Caco-2 (cell line): ENCODE results near the gene CAVIN4. TPM values are rescaled to one million over a fixed set of nuclear protein-coding genes. Genes with fewer than 3 reads are reported as not detected.

Experiments
- BruUV-seq: library from RNA; stranded (reverse); fragments of 400-500 nt; replicated peaks from 2 replicates; lab custom pipeline; 2021; lab: Mats Ljungman, UMichigan
- CTCF ChIA-PET: fragments of 300-600 bp; sonication (Branson Sonifier 250); formaldehyde crosslinking; loops from one replicate; lab custom pipeline; 2022; ENCODE audit warnings: antibody characterized with exemption; lab: Charles Lee
- POLR2A ChIA-PET: fragments of 300-600 bp; sonication (Branson Sonifier 250); formaldehyde crosslinking; loops from one replicate; lab custom pipeline; 2022; ENCODE audit warnings: antibody characterized with exemption; lab: Charles Lee
- DNase-seq, 2 experiments: peaks; one replicate each; pipeline versions ENCODE4 v3.0.0 to v3.0.0-alpha.2; 2020 to 2022
- H3K27me3 ChIP-seq: replicated peaks from 2 replicates; pipeline ENCODE4 v1.6.0; 2011; ENCODE audit warnings: low read length; ENCODE audit not compliant: control insufficient read depth, insufficient read depth
- H3K36me3 ChIP-seq: 2 replicates; pipeline ENCODE4 v1.5.1; 2011; ENCODE audit warnings: low read length; ENCODE audit not compliant: control insufficient read depth, insufficient read depth
- H3K4me1 ChIP-seq: fragments of 250-450 bp; sonication (Bioruptor Pico); 2 replicates; pipeline ENCODE4 v1.5.1; 2020; ENCODE audit warnings: mild to moderate bottlenecking
- H3K4me3 ChIP-seq: 2 replicates; pipeline ENCODE4 v1.5.1; 2011; ENCODE audit warnings: low read depth, mild to moderate bottlenecking, control low read depth, low read length
- H3K9me3 ChIP-seq: fragments of 250-450 bp; sonication (Bioruptor Pico); 2 replicates; pipeline ENCODE4 v1.5.1; 2020; ENCODE audit warnings: mild to moderate bottlenecking, moderate library complexity
- H3K27ac Mint-ChIP-seq: one replicate; pipeline ENCODE4 v1.8.0; 2022; ENCODE audit warnings: mixed read lengths; ENCODE audit not compliant: unreplicated experiment
- H3K27me3 Mint-ChIP-seq: one replicate; pipeline ENCODE4 v1.8.0; 2022; ENCODE audit warnings: mixed read lengths; ENCODE audit not compliant: insufficient read depth, unreplicated experiment
- H3K36me3 Mint-ChIP-seq: one replicate; pipeline ENCODE4 v1.8.0; 2022; ENCODE audit warnings: mild to moderate bottlenecking, mixed read lengths; ENCODE audit not compliant: insufficient read depth, unreplicated experiment
- H3K4me1 Mint-ChIP-seq: one replicate; pipeline ENCODE4 v1.8.0; 2022; ENCODE audit warnings: low read depth, mixed read lengths; ENCODE audit not compliant: unreplicated experiment
- H3K4me3 Mint-ChIP-seq: one replicate; pipeline ENCODE4 v1.8.0; 2022; ENCODE audit warnings: mild to moderate bottlenecking, moderate library complexity, mixed read lengths; ENCODE audit not compliant: unreplicated experiment
- H3K9me3 Mint-ChIP-seq: one replicate; pipeline ENCODE4 v1.8.0; 2022; ENCODE audit warnings: mixed read lengths; ENCODE audit not compliant: unreplicated experiment
- CTCF ChIP-seq, 2 experiments: fragments of 200-600 bp in 1 of 2; IDR thresholded peaks; 1 replicate in 1 of 2; 2 replicates in 1 of 2; pipeline versions ENCODE4 v1.5.1 to v1.8.0; 2011 to 2022; ENCODE audit warnings: antibody characterized with exemption in 1 of 2, control low read depth in 1 of 2, inconsistent platforms in 1 of 2, low read depth in 1 of 2, low read length in 1 of 2, mild to moderate bottlenecking in 1 of 2, moderate library complexity in 1 of 2; ENCODE audit not compliant: insufficient read depth in 1 of 2, severe bottlenecking in 1 of 2, unreplicated experiment in 1 of 2
- intact Hi-C: fragments of 100-400 bp; cut with micrococcal nuclease; formaldehyde crosslinking; loops from one replicate; pipeline ENCODE4 v1.10.0; 2022; ENCODE audit not compliant: unreplicated experiment
- total RNA-seq: library from RNA; stranded (reverse); gene quantifications from 2 replicates; pipeline ENCODE4 v1.2.3, GENCODE V29; 2022

CAVIN4 gene
- total RNA-seq, 1 experiment from 2014 or later = 1.5 TPM

- TF ChIP-seq CTCF (IDR thresholded peaks at IDR 0.05; ENCODE audit: insufficient read depth in 1 of 2, low read depth in 1 of 2, low read length in 1 of 2, severe bottlenecking in 1 of 2, unreplicated experiment in 1 of 2) = no peak
- intact Hi-C loops = loop anchor here (10.0 kb wide), 1 partner anchor 1407 kb away; no protein-coding TSS in a partner anchor
- no peak overlapping the region for H3K4me3 ChIP-seq
- H3K27ac Mint-ChIP-seq = no peak overlapping the region
- H3K9me3 ChIP-seq = no peaks in the 10 kb centered on the region
- H3K4me1 Mint-ChIP-seq = no peaks in the 10 kb centered on the region
- H3K36me3 Mint-ChIP-seq = peaks cover 7% of the 10 kb centered on the region
- no peaks in the 10 kb centered on the region for H3K27me3 ChIP-seq
- BruUV-seq = no TSS peak
- ChIA-PET POLR2A (no interaction called here), CTCF (no interaction called here)
- no peaks in the 10 kb centered on the region for H3K4me1 ChIP-seq
- no peaks in the 10 kb centered on the region for H3K9me3 Mint-ChIP-seq
- H3K36me3 ChIP-seq = no peaks in the 10 kb centered on the region
- DNase-seq = no peak
- no peak overlapping the region for H3K4me3 Mint-ChIP-seq
- H3K27me3 Mint-ChIP-seq = no peaks in the 10 kb centered on the region
These were observed 13.9 kb downstream of the CAVIN4 start for GRCh38 chr9:100591639-100592412.

- peak; percentile 69 to 83 for TF ChIP-seq CTCF (IDR thresholded peaks at IDR 0.05; ENCODE audit: insufficient read depth in 1 of 2, low read depth in 1 of 2, low read length in 1 of 2, severe bottlenecking in 1 of 2, unreplicated experiment in 1 of 2)
- BruUV-seq = no TSS peak
- H3K36me3 ChIP-seq = no peaks in the 10 kb centered on the region
- peaks cover 9% of the 10 kb centered on the region for H3K36me3 Mint-ChIP-seq
- CTCF ChIA-PET = interaction anchor here (0.7 to 1.1 kb wide), 2 partner anchors 90 to 271 kb away, joined by 3 read pairs; no protein-coding TSS in a partner anchor
- peaks cover 12% of the 10 kb centered on the region for H3K4me1 Mint-ChIP-seq
- POLR2A ChIA-PET = no interaction called here
- no peak overlapping the region for H3K4me3 ChIP-seq
- no peak overlapping the region for H3K27ac Mint-ChIP-seq
- intact Hi-C loops = loop anchor here (1.0 to 10.0 kb wide), 10 partner anchors 90 to 1411 kb away; partner anchors contain the start of gene NR4A3
- 0 out of 2 replicates have a peak, but pooled peaks cover 5% of the 10 kb centered on the region for H3K4me1 ChIP-seq
- no peaks in the 10 kb centered on the region for H3K9me3 ChIP-seq
- H3K27me3 Mint-ChIP-seq = no peaks in the 10 kb centered on the region
- H3K27me3 ChIP-seq = no peaks in the 10 kb centered on the region
- peak; percentile 51 to 77 for DNase-seq
- H3K9me3 Mint-ChIP-seq = no peaks in the 10 kb centered on the region
- H3K4me3 Mint-ChIP-seq = no peak overlapping the region
These were observed 17.7 kb downstream of the CAVIN4 start for GRCh38 chr9:100595391-100596199.

GRCh38 chr9:100597236-100597635 is 19.4 kb downstream of the CAVIN4 start:
- Mint-ChIP-seq H3K36me3 (peaks cover 9% of the 10 kb centered on the region), H3K4me1 (peaks cover 18% of the 10 kb centered on the region), H3K27me3 (no peaks in the 10 kb centered on the region), H3K9me3 (no peaks in the 10 kb centered on the region), H3K27ac (peak overlapping the region; percentile 62), H3K4me3 (peak overlapping the region; percentile 76)
- Histone ChIP-seq H3K9me3 (no peaks in the 10 kb centered on the region), H3K27me3 (no peaks in the 10 kb centered on the region), H3K36me3 (no peaks in the 10 kb centered on the region), H3K4me1 (0 out of 2 replicates have a peak, but pooled peaks cover 5% of the 10 kb centered on the region), H3K4me3 (no peak overlapping the region)
- no peak for DNase-seq
- intact Hi-C loops = loop anchor here (5.0 to 10.0 kb wide), 5 partner anchors 375 to 1412 kb away; partner anchors contain the start of gene NR4A3
- no TSS peak for BruUV-seq
- TF ChIP-seq CTCF (IDR thresholded peaks at IDR 0.05; ENCODE audit: insufficient read depth in 1 of 2, low read depth in 1 of 2, low read length in 1 of 2, severe bottlenecking in 1 of 2, unreplicated experiment in 1 of 2) = no peak
- POLR2A ChIA-PET = no interaction called here
- CTCF ChIA-PET = interaction anchor here (0.6 to 0.8 kb wide), 4 partner anchors 91 to 679 kb away, joined by 3 to 4 read pairs (median 3); partner anchors contain the start of gene TMEFF1
